Activated CD8-positive, alpha-beta T cell treated with anti-CD3 and anti-CD28 coated beads for 36 hours (primary cell): Measurements from ENCODE around the gene MMEL1. TPM values are rescaled to one million over a fixed set of nuclear protein-coding genes. Genes with fewer than 3 reads are reported as not detected.
A peak's percentile ranks its signal among the peaks of the same experiment; 100 is the strongest.

Experiments used
- ATAC-seq: fragments of 200-7000 bp; cut with Tn5 transposase; one replicate; pipeline ENCODE4 v1.10.0; 2021; ENCODE audit warnings: mild to moderate bottlenecking, moderate library complexity
- CTCF ChIA-PET: fragments of 350-600 bp; sonication (Branson Sonifier 250); formaldehyde crosslinking; loops from one replicate; lab custom pipeline; 2021; ENCODE audit warnings: antibody characterized with exemption; lab: Charles Lee
- POLR2A ChIA-PET: fragments of 350-600 bp; sonication (Branson Sonifier 250); formaldehyde crosslinking; loops from one replicate; lab custom pipeline; 2021; ENCODE audit warnings: antibody characterized with exemption; lab: Charles Lee
- DNase-seq: peaks from one replicate; pipeline ENCODE4 v3.0.0-alpha.2; 2020
- H3K27ac Mint-ChIP-seq: one replicate; pipeline ENCODE4 v1.8.0; 2021; ENCODE audit warnings: mild to moderate bottlenecking, mixed read lengths
- H3K27me3 Mint-ChIP-seq: one replicate; pipeline ENCODE4 v1.8.0; 2021; ENCODE audit warnings: mixed read lengths
- H3K36me3 Mint-ChIP-seq: one replicate; pipeline ENCODE4 v1.8.0; 2021; ENCODE audit warnings: low read depth, mixed read lengths
- H3K4me1 Mint-ChIP-seq: one replicate; pipeline ENCODE4 v1.8.0; 2021; ENCODE audit warnings: low read depth, mixed read lengths
- H3K4me3 Mint-ChIP-seq: one replicate; pipeline ENCODE4 v1.8.0; 2021; ENCODE audit warnings: mild to moderate bottlenecking, moderate library complexity, mixed read lengths
- H3K9me3 Mint-ChIP-seq: one replicate; pipeline ENCODE4 v1.8.0; 2021; ENCODE audit warnings: mixed read lengths
- intact Hi-C: fragments of 100-400 bp; cut with micrococcal nuclease; formaldehyde crosslinking; loops from one replicate; pipeline ENCODE4 v1.10.0; 2022
- total RNA-seq, 2 experiments: library from RNA; stranded (reverse); gene quantifications; one replicate each; pipeline ENCODE4 v1.2.3, GENCODE V29; 2021
- TF ChIP-seq, protein P1 (sequence below): fragments of 200-600 bp; IDR thresholded peaks from one replicate; pipeline ENCODE4 v1.8.0; 2022; ENCODE audit warnings: antibody characterized with exemption, mild to moderate bottlenecking

MMEL1 gene
- total RNA-seq, 2 experiments from 2014 or later = 1.8 to 3.1 TPM

DNA sequence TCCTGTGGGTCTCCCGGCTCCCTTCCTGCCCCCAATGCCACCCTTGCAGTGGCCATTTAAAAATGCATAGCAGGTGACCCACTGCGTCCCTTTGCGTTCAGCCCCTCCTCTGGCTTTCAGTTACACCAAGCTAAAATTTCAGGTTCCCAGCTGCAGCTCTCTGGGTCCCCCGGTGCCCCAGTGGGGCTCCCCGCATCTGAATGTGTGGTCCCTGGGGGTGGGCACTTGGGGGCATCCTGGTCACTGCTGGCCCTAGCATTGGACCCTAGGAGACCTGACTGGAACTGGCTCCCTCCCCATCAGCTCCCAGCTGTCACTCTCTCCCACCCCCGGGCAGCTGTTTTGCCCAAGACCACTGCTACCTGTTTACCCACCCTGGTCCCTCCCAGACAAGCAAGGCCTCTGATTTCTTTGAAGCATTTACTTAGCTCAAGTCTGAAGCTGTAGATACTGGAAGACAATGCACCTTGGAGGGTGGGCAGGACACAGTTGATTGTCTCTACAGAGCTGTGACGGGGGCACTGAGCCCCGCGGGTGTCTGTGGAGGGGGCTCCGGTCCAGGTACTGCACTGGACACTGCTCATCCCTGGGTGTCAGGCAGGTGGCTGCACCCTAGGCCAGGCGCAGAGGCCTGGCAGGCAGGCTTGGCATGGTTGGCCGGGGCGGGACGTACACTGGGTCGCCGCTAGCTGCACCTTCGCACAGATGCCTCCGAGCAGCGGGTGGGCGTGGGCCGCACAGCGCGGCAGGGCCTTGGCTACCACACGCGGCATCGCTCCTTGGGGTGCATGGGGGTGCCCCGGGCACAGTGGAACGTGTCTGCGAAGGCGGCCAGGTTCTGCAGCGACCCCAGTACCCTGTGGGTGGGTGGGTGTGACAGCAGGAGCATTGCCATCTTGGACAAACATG, 42.3 kb downstream of the MMEL1 start:
- DNase-seq (no peak), ATAC-seq (no peak)
- Mint-ChIP-seq H3K27ac (no peak overlapping the region), H3K9me3 (no peaks in the 10 kb centered on the region), H3K4me3 (no peak overlapping the region), H3K27me3 (no peaks in the 10 kb centered on the region), H3K36me3 (peaks cover 4% of the 10 kb centered on the region), H3K4me1 (no peaks in the 10 kb centered on the region)
- ChIA-PET CTCF (interaction anchor here (0.5 kb wide), 1 partner anchor 582 kb away, joined by 4 read pairs; no protein-coding TSS in a partner anchor), POLR2A (interaction anchor here (1.3 to 1.4 kb wide), 2 partner anchors 16 to 35 kb away, joined by 3 read pairs; partner anchors contain the start of gene TNFRSF14)
- intact Hi-C loops = no loop called here
- TF ChIP-seq, protein P1, sequence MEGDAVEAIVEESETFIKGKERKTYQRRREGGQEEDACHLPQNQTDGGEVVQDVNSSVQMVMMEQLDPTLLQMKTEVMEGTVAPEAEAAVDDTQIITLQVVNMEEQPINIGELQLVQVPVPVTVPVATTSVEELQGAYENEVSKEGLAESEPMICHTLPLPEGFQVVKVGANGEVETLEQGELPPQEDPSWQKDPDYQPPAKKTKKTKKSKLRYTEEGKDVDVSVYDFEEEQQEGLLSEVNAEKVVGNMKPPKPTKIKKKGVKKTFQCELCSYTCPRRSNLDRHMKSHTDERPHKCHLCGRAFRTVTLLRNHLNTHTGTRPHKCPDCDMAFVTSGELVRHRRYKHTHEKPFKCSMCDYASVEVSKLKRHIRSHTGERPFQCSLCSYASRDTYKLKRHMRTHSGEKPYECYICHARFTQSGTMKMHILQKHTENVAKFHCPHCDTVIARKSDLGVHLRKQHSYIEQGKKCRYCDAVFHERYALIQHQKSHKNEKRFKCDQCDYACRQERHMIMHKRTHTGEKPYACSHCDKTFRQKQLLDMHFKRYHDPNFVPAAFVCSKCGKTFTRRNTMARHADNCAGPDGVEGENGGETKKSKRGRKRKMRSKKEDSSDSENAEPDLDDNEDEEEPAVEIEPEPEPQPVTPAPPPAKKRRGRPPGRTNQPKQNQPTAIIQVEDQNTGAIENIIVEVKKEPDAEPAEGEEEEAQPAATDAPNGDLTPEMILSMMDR = no peak

DNA sequence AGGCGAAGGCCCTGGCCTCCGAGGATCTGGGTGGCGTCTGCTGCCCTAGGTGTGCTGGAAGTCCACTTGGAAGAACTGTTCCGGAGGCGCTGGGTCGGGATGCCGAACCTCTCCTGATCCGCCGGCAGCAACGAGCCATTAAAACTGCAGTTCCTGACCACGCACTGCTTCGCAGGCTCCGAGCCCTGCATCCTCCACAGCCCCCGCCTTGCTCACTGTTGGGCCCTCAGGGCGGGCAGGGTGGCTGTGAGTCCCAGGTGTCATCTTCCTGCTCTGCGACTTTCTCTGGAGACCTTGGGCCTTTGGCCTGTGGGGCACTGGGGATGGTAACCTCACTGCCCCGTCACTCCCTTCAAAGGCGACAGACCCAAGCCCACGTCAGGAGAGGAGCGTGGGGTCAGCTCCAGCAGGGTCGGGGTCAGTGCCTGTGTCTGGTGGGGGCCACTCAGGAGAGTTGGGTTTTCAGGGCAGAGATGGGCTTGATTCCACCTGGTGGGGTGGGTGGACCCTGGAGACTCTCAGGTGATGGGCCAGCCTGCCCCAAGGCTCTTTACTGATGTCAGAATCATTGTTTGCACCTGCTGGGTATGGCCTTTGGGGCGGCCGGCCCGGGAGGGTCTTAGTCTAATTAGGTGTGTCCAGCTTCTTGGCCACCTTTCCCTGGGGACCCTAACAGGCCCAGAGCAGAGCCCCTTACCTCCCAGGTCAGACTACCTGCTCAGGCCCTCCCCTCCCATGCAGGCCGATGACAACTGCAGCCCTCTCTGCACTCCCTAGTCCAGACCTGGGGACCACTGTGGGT, 43.2 kb downstream of the MMEL1 start:
- POLR2A ChIA-PET = interaction anchor here (1.3 to 1.4 kb wide), 2 partner anchors 17 to 34 kb away, joined by 3 read pairs; partner anchors contain the start of gene TNFRSF14
- intact Hi-C loops = loop anchor here (5.0 to 10.0 kb wide), 2 partner anchors 42 to 55 kb away; no protein-coding TSS in a partner anchor
- Mint-ChIP-seq H3K4me1 (peaks cover 5% of the 10 kb centered on the region), H3K4me3 (no peak overlapping the region), H3K9me3 (no peaks in the 10 kb centered on the region), H3K36me3 (peaks cover 8% of the 10 kb centered on the region), H3K27ac (no peak overlapping the region), H3K27me3 (no peaks in the 10 kb centered on the region)
- CTCF ChIA-PET = no interaction called here
- DNase-seq = no peak
- ATAC-seq = no peak
- TF ChIP-seq, protein P1 = no peak

DNA sequence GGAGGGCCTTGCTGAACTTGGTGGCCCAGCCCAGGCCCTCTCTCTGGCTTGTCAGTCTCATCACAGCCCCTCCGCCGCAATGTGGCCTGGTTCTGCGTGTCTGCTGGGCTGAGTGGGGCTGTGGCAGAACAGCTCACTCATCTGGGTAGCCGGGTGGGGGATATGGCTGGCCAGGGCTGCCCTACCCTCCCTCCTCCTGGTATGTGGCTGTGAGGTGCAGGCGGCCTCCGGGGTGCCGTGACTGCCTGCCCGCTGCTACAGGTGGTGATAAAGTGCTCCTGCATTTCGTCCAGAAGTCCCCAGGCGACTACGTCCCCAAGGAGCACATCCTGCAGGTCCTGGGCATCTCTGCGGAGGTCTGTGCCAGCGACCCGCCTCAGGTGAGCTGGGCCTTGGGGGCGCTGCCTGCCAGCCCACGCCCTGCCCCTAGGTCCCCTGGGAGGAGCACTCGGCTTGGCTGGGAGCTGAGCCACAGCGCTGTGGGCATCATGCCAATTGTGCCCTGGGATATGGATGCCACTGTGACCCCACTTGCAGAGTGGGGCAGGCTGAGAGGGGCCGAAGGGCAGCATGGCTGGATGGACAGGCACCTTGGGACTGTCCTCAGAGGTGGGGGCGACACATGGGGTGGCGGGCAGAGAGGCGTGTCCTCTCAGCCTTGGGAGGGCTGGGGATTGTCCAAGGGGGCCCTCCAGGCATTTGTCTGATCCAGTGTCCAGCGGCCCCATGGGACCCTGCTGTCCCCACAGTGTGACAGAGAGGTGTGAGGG, 44.0 kb downstream of the MMEL1 start:
- Mint-ChIP-seq H3K27me3 (no peaks in the 10 kb centered on the region), H3K27ac (no peak overlapping the region), H3K4me1 (peaks cover 13% of the 10 kb centered on the region), H3K36me3 (peaks cover 16% of the 10 kb centered on the region), H3K9me3 (no peaks in the 10 kb centered on the region), H3K4me3 (peak overlapping the region; percentile 33)
- intact Hi-C loops = loop anchor here (5.0 to 10.0 kb wide), 2 partner anchors 42 to 56 kb away; no protein-coding TSS in a partner anchor
- ATAC-seq = no peak
- TF ChIP-seq, protein P1 = no peak
- DNase-seq = no peak
- ChIA-PET POLR2A (no interaction called here), CTCF (no interaction called here)

DNA sequence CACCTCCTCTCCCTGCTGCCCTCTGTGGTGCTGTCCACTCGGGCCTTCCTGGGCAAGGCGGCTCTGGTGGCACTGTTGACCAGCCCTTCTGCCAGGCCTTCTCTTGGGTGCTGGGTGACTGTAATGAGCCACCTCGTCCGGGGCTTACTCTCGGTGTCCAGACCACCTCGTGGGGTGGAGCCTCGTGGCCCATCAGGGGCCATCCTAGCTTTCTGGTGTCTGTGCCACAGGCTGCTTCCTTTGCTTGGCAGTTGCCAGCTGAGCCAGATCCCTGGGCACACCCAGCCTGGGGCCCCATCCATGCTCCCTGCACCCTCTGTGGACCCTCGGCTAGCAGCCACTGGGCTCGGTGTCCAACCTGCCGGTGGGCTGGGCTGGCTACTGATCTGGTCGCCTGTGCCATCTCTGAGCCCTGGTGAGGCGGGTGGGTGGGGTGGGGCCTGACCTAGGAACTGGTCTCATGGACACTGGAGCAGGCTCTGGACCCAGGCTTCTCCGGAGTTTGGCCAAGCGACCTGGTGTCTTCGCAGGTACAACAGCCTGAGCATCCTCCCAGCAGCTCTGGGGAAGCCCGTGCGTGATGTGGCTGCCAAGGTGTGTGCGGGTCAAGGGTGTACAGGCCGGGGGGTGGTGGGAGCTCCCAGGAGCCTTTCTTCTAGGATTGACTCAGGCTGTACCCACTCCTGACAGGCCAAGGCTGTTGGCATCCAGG, 44.8 kb downstream of the MMEL1 start:
- H3K4me1 Mint-ChIP-seq = peaks cover 21% of the 10 kb centered on the region
- DNase-seq (no peak), ATAC-seq (no peak)
- intact Hi-C loops = loop anchor here (5.0 to 10.0 kb wide), 2 partner anchors 41 to 57 kb away; no protein-coding TSS in a partner anchor
- TF ChIP-seq, protein P1 = no peak
- no peak overlapping the region for H3K27ac Mint-ChIP-seq
- no peaks in the 10 kb centered on the region for H3K27me3 Mint-ChIP-seq
- H3K9me3 Mint-ChIP-seq = no peaks in the 10 kb centered on the region
- peak overlapping the region; percentile 83 for H3K4me3 Mint-ChIP-seq
- ChIA-PET POLR2A (interaction anchor here (5.2 to 6.2 kb wide), 3 partner anchors 25 to 40 kb away, joined by 39 to 100 read pairs (median 43); partner anchors contain the start of gene TNFRSF14), CTCF (interaction anchor here (1.0 kb wide), 1 partner anchor 10 kb away, joined by 3 read pairs; no protein-coding TSS in a partner anchor)
- H3K36me3 Mint-ChIP-seq = peaks cover 20% of the 10 kb centered on the region
